Muscle layer of colon (tissue), 2 donors: ENCODE data around the gene KIF16B.
"Not testable (repeated sequence)": the region's sequence is repeated elsewhere in the genome, so short reads cannot be mapped to it uniquely, and the experiment has no call there.

ENCODE experiments used
- H3K27ac ChIP-seq: one replicate; pipeline ENCODE4 v1.7.0; 2013; ENCODE audit warnings: low read depth, mild to moderate bottlenecking, low read length, moderate library complexity
- H3K27me3 ChIP-seq, 2 donors: one replicate each; pipeline ENCODE4 v1.7.0; 2013; ENCODE audit warnings: low read length in 2 of 2, mild to moderate bottlenecking in 2 of 2; ENCODE audit not compliant: insufficient read depth in 2 of 2, control insufficient read depth in 1 of 2
- H3K36me3 ChIP-seq: one replicate; pipeline ENCODE4 v1.7.0; 2013; ENCODE audit warnings: mild to moderate bottlenecking, low read length; ENCODE audit not compliant: insufficient read depth
- H3K4me1 ChIP-seq: one replicate; pipeline ENCODE4 v1.7.0; 2013; ENCODE audit warnings: mild to moderate bottlenecking, low read length; ENCODE audit not compliant: insufficient read depth
- H3K4me3 ChIP-seq, 2 donors: one replicate each; pipeline ENCODE4 v1.7.0; 2013; ENCODE audit warnings: low read length in 2 of 2, low read depth in 1 of 2, mild to moderate bottlenecking in 1 of 2, moderate library complexity in 1 of 2
- H3K9ac ChIP-seq: one replicate; pipeline ENCODE4 v1.7.0; 2013; ENCODE audit warnings: low read length
- H3K9me3 ChIP-seq: one replicate; pipeline ENCODE4 v1.7.0; 2013; ENCODE audit warnings: mild to moderate bottlenecking, low read length
- donor health status: abdominal sarcoma.
- donor health status: Adenocarcinoma of cecum.

Gene KIF16B

DNA sequence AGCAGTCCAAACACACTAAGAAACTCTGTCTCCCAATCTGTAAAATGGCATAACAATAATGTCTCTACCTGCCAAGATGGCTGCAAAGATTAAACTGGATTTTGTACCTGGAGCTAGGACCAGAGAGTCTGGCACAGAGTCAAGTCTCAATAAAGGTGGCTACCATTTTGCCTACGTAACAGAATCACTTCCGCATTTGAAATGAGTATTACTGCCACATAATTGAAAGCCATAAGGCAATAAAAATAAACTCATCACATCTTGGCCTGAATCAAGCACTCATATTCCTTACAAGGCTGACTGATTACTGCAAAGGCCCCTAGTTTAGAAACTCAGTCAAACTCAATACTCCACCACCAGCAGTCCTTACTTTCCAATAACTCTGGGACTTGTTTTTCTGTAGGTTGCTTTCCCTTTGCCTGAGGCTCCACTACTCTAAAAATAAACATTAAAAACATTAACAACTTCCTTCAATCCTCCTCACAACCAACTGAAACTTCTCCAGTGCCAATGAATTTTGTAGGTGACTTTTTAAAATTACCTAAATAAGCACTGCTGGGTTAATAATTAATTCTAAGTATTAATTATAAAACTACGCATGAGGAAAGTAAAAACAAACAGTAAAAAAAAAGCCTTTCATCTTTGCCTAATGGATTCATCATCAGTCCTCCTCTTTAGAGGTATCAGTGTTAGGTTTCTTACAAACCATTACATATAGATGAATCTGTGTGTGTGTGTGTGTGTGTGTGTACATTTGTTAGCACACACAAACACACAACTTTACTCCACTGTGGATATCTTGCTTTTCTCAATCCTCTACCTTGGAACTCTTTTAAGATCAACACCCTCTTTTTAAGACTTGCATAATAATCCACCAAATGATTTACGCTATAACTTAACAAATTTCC, 3.7 kb downstream of the KIF16B start:
- H3K9me3 ChIP-seq = no peaks in the 10 kb centered on the region
- no peak overlapping the region for H3K27ac ChIP-seq
- H3K27me3 ChIP-seq = no peaks in the 10 kb centered on the region
- no peaks in the 10 kb centered on the region for H3K36me3 ChIP-seq
- no peak overlapping the region for H3K9ac ChIP-seq
- H3K4me1 ChIP-seq = peaks cover 10% of the 10 kb centered on the region
- H3K4me3 ChIP-seq = no peak overlapping the region

DNA sequence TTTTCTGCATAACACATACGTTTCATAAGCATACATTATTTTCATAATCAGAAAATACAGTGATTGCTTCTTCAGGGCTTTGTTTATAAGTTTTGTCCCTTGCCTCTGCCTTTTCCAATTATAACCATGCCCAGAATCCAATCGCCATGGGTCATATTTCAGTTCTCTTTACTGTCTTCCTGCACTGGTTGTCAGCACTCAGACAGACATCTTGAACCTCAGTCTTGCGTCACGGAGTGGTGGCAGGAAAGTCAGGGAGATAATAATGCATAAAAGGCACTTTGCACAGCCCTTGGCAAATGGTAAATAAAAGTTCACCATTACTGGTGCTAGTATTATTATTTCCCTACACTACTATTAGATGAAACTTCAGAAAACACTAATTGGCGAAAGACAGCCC, 7.2 kb downstream of the KIF16B start:
- Histone ChIP-seq H3K27ac (no peak overlapping the region), H3K4me3 (no peak overlapping the region)

DNA sequence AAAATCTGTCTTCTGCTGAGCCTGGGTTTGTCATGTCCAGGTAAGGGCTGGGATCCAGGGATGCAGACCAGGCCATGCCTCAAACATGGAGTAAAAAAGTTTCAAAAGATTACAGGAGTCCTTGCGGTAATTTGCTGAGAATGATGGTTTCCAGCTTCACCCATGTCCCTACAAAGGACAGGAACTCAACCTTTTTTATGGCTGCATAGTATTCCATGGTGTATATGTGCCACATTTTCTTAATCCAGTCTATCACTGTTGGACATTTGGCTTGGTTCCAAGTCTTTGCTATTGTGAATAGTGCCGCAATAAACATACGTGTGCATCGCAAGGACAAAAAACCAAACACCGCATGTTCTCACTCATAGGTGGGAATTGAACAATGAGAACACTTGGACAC, 9.2 kb downstream of the KIF16B start:
- H3K36me3 ChIP-seq, H3K4me3 ChIP-seq, H3K9ac ChIP-seq, H3K27ac ChIP-seq, H3K4me1 ChIP-seq, H3K27me3 ChIP-seq, H3K9me3 ChIP-seq: not testable (repeated sequence)

More for the DNA sequence above, 7.2 kb downstream of the KIF16B start:
- Histone ChIP-seq H3K27me3 (no peaks in the 10 kb centered on the region), H3K4me1 (no peaks in the 10 kb centered on the region), H3K36me3 (no peaks in the 10 kb centered on the region), H3K9me3 (no peaks in the 10 kb centered on the region), H3K9ac (no peak overlapping the region)

DNA sequence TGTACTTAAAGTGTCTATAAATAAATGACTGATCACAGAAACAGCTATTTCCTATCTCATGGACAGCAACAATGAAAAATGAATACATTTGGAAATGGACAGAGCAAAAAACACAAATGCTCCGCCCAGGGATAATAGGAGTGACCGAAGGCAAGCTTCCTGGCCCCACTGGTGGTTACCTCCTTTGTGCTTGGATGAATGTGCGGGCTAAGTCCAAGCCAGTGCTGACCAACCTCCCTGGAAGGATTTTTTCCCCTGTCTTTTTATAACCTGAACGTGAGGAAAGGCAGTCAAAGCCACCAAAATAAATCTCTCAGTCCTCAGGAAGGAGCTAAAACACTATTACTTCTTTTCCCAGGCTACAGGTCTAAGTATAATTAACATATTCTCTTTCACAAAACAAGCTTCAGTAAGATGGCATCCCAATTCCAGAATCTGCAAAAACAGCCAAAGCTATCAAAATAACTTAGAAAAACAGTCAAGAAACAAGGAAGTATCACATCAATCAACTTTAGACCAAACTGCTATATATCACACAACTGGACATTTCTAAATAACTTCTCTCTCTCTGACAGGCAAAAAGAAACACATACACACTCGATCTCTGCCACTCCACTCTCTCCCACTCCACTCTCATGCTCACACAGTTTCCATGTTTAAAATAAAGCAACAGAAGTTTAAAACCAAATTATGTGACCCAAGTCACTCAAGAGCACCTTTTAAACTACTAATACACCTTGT, 10.0 kb downstream of the KIF16B start:
- Histone ChIP-seq H3K4me3 (no peak overlapping the region), H3K36me3 (no peaks in the 10 kb centered on the region), H3K27me3 (no peaks in the 10 kb centered on the region), H3K9ac (no peak overlapping the region), H3K27ac (no peak overlapping the region), H3K4me1 (no peaks in the 10 kb centered on the region), H3K9me3 (no peaks in the 10 kb centered on the region)

DNA sequence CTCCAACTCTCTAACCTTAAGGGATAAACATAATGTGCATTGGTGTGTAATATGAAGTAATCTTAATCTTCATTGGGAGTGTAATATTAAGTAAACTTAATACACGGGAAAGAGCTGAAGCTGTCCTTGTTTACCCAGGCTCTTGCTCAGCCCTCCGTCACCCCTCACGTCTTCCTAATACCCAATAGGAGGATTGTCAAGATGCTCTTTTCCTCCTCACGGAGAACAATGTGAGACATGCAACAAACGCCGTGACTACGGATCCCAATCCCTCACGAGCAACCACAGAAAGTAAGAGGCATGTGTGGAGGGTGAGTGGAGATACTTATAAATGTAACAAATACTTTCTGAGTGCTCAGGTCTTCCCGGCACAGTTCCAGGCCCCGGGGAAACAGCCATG, 11.0 kb downstream of the KIF16B start:
- Histone ChIP-seq H3K9ac (no peak overlapping the region), H3K4me3 (no peak overlapping the region), H3K4me1 (no peaks in the 10 kb centered on the region), H3K9me3 (no peaks in the 10 kb centered on the region), H3K27me3 (no peaks in the 10 kb centered on the region), H3K27ac (no peak overlapping the region), H3K36me3 (no peaks in the 10 kb centered on the region)

DNA sequence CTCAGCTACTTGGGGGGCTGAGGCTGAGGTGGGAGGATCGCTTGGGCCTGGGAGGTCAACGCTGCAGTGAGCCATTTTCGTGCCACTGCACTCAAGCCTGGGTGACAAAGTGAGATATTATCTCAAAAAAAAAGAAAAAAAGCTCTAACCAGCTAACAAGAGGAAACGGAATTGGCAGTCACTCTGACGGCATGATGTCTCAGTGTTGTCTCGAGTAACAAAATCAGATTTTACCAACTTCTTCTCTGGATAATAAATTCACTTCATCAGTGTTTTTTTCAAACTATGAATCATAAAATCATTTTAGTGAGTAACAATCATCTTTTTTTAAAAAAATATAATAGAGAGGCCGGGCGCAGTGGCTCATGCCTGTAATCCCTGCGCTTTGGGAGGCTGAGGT, 12.6 kb downstream of the KIF16B start:
- H3K27ac ChIP-seq = no peak overlapping the region
- H3K9me3 ChIP-seq = no peaks in the 10 kb centered on the region
- H3K4me3 ChIP-seq = no peak overlapping the region
- H3K4me1 ChIP-seq = peaks cover 9% of the 10 kb centered on the region
- H3K27me3 ChIP-seq = no peaks in the 10 kb centered on the region
- H3K36me3 ChIP-seq = no peaks in the 10 kb centered on the region
- H3K9ac ChIP-seq = no peak overlapping the region

DNA sequence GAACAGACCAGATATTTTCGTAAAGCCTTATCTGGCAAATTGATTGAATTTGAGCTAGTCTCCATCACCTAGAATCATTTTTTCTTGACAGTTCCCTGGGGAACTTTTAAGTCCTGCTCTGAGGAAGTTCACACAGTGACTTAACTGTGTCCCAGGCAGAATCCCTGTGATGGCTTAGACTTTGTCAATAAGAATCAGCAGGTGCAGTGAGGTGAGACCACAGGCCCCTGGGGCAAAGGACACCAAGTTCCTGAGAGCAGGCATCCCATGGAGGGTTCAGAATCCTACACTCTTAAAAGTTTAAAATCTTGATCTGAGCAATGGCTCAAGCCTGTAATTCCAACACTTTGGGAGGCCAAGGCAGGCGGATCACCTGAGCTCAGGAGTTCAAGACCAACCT, 13.0 kb downstream of the KIF16B start:
- H3K4me3 ChIP-seq = no peak overlapping the region
- no peak overlapping the region for H3K9ac ChIP-seq
- H3K27me3 ChIP-seq = no peaks in the 10 kb centered on the region
- H3K27ac ChIP-seq = no peak overlapping the region
- H3K36me3 ChIP-seq = no peaks in the 10 kb centered on the region
- H3K4me1 ChIP-seq = peaks cover 9% of the 10 kb centered on the region
- H3K9me3 ChIP-seq = no peaks in the 10 kb centered on the region

DNA sequence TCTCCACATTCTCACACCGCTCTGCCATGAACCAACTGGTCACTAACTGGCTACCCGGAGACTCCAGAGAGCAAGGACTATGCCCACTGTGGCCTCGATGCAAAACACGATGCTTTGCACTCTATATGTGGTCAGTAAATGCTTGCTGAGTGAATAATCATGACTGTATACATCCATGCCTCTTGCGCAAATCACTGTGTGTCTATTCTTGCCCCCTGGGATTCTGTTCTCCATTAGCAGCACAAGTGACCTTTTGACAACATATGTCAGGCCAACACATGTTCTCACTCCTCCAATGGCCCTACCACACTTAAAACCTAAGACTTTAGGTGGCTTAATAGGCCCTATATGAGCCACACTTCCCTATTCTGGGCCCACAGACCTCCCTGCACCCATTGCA, 16.9 kb downstream of the KIF16B start:
- H3K4me1 ChIP-seq = peaks cover 9% of the 10 kb centered on the region
- H3K9ac ChIP-seq = no peak overlapping the region
- H3K9me3 ChIP-seq = no peaks in the 10 kb centered on the region
- no peak overlapping the region for H3K4me3 ChIP-seq
- H3K27ac ChIP-seq = no peak overlapping the region
- no peaks in the 10 kb centered on the region for H3K27me3 ChIP-seq
- H3K36me3 ChIP-seq = no peaks in the 10 kb centered on the region

DNA sequence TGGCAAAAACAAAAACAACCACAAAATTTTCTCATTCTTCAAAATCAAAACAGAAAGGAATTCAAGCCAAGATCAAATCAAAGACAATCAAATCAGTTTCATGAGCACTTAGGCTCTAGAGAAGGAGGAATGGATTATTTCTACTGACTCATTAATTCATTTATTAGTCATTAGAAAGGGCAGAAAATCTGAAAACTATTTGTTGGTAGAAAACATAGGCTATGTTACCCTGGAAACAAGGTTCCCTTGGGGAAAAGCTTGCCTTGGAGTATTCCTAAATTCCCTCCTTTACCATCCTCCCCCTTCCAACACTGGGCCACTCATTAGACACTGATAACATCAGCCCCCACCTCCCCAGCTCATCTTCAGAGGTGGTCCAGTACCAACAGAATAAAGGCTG, 17.5 kb downstream of the KIF16B start:
- no peak overlapping the region for H3K9ac ChIP-seq
- no peak overlapping the region for H3K27ac ChIP-seq
- H3K4me1 ChIP-seq = peaks cover 9% of the 10 kb centered on the region
- no peaks in the 10 kb centered on the region for H3K36me3 ChIP-seq
- no peaks in the 10 kb centered on the region for H3K27me3 ChIP-seq
- no peak overlapping the region for H3K4me3 ChIP-seq
- no peaks in the 10 kb centered on the region for H3K9me3 ChIP-seq

DNA sequence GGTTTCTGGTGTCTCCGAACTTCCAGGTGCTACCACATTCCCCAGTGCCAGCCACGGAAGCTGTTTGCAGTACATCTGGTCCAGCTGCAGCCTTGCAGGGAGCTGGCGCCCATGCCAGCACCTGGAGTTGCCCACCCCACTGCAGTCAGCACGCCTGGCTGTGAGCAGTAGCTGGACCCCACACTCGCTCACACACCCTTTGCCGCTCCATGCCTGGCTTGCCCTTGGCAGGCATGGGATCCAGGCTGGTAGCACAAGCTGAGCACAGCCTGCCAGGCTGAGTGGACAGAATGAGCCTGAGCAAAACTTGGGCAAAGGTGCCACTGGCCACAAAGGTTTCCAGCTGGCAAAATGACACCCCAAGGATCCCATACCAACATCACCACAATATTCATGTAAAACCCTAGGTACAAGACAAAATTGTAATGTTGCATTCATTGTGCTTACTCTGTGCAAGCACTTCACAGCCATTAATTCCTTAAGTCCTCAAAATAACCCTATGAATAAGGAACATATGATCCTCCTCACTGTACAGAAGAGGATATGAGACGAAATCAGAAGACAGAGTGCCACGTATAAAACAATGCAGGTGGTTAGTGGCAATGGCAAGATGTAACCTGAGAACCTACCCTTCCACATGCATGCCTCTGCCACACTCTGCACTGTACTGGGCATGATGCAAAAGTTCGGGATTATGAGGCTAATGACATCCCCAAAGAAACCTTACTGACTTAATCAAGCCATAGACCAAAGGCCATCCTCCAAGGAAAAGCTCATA, 18.3 kb downstream of the KIF16B start:
- H3K9ac ChIP-seq = no peak overlapping the region
- no peak overlapping the region for H3K27ac ChIP-seq

DNA sequence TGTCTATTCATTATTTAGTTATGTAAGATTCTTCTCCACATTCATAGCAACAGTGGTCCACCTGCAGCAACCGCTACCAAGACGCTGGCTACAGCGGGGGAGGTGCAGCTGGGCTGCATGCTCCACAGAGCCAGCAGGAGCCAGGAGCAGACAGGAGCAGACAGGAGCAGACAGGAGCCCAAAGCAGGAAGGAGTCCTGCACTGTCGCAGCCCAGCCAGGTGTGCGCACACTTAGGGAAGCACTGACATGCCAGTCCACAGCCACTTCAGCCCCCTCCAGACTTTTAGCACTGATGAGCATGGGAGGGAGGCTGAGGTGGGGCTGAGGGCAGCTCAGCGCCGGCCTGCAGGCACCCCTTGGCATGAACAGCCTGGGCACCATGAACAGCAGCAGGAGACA, 19.6 kb downstream of the KIF16B start:
- no peaks in the 10 kb centered on the region for H3K9me3 ChIP-seq

More for the DNA sequence above, 18.3 kb downstream of the KIF16B start:
- H3K9me3 ChIP-seq = no peaks in the 10 kb centered on the region
- H3K4me1 ChIP-seq = peaks cover 9% of the 10 kb centered on the region
- no peaks in the 10 kb centered on the region for H3K36me3 ChIP-seq
- H3K27me3 ChIP-seq = no peaks in the 10 kb centered on the region
- H3K4me3 ChIP-seq = no peak overlapping the region

More for the DNA sequence above, 19.6 kb downstream of the KIF16B start:
- no peak overlapping the region for H3K27ac ChIP-seq
- no peak overlapping the region for H3K4me3 ChIP-seq
- H3K4me1 ChIP-seq = peaks cover 9% of the 10 kb centered on the region
- H3K36me3 ChIP-seq = no peaks in the 10 kb centered on the region
- H3K27me3 ChIP-seq = no peaks in the 10 kb centered on the region
- H3K9ac ChIP-seq = no peak overlapping the region
